OCI-LY1 (cell line): ENCODE results near the gene KCNJ14.

Experiments used
- H2AFZ ChIP-seq: fragments of 200-600 bp; sonication (generic), shearing (Covaris generic); 2 replicates; pipeline ENCODE4 v1.6.0; 2014; ENCODE audit warnings: antibody characterized with exemption, mild to moderate bottlenecking, low read length
- H3F3A ChIP-seq: fragments of 200-600 bp; sonication (generic), shearing (Covaris generic); 2 replicates; pipeline ENCODE4 v1.6.0; 2014; ENCODE audit warnings: mild to moderate bottlenecking, antibody characterized with exemption, low read length, moderate library complexity; ENCODE audit not compliant: insufficient read depth
- H3K27ac ChIP-seq: fragments of 200-600 bp; sonication (generic); 2 replicates; pipeline ENCODE4 v1.5.1; 2014; ENCODE audit warnings: low read length, mixed run types, mild to moderate bottlenecking, low read depth; ENCODE audit not compliant: poor library complexity, severe bottlenecking
- H3K27me3 ChIP-seq: fragments of 200-600 bp; sonication (generic); 2 replicates; pipeline ENCODE4 v1.6.0; 2014; ENCODE audit warnings: antibody characterized with exemption, mild to moderate bottlenecking, low read length, moderate library complexity; ENCODE audit not compliant: insufficient read depth
- H3K36me3 ChIP-seq: fragments of 200-600 bp; sonication (generic); 2 replicates; pipeline ENCODE4 v1.6.1; 2014; ENCODE audit warnings: mild to moderate bottlenecking, antibody characterized with exemption, low read length, moderate library complexity, mixed read lengths; ENCODE audit not compliant: insufficient read depth
- H3K4me1 ChIP-seq: fragments of 200-600 bp; sonication (generic); 2 replicates; pipeline ENCODE4 v1.5.1; 2014; ENCODE audit warnings: mild to moderate bottlenecking, low read length, moderate library complexity; ENCODE audit not compliant: insufficient read depth, severe bottlenecking
- H3K4me2 ChIP-seq: fragments of 200-600 bp; sonication (generic), shearing (Covaris generic); 2 replicates; pipeline ENCODE4 v1.6.1; 2014; ENCODE audit warnings: low read length
- H3K4me3 ChIP-seq: fragments of 200-600 bp; sonication (generic); 2 replicates; pipeline ENCODE4 v1.5.1; 2014; ENCODE audit warnings: low read length, low read depth, mild to moderate bottlenecking, mixed read lengths; ENCODE audit not compliant: poor library complexity, severe bottlenecking
- H3K79me2 ChIP-seq: fragments of 200-600 bp; shearing (Covaris generic); 2 replicates; pipeline ENCODE4 v1.6.1; 2016; ENCODE audit warnings: mixed run types, low read length, mixed read lengths; ENCODE audit not compliant: insufficient read depth
- H3K9ac ChIP-seq: fragments of 200-600 bp; sonication (generic), shearing (Covaris generic); 2 replicates; pipeline ENCODE4 v1.6.1; 2014; ENCODE audit warnings: mild to moderate bottlenecking, low read length, mixed read lengths
- H3K9me2 ChIP-seq: fragments of 200-600 bp; sonication (generic), shearing (Covaris generic); 2 replicates; pipeline ENCODE4 v1.6.1; 2014; ENCODE audit warnings: low read depth, mild to moderate bottlenecking, low read length, mixed read lengths
- H3K9me3 ChIP-seq: fragments of 200-600 bp; shearing (Covaris generic); 2 replicates; pipeline ENCODE4 v1.6.1; 2014; ENCODE audit warnings: low read length, mixed read lengths
- H4K20me1 ChIP-seq: fragments of 200-600 bp; sonication (generic), shearing (Covaris generic); 2 replicates; pipeline ENCODE4 v1.6.0; 2016; ENCODE audit warnings: mild to moderate bottlenecking, low read length; ENCODE audit not compliant: insufficient read depth
- CTCF ChIP-seq: fragments of 200-600 bp; sonication (generic), shearing (Covaris generic); IDR thresholded peaks from 2 replicates; pipeline ENCODE4 v1.5.1; 2017; ENCODE audit warnings: mild to moderate bottlenecking, antibody characterized with exemption, low read length, moderate library complexity, mixed read lengths
- EZH2 ChIP-seq: fragments of 200-600 bp; sonication (generic), shearing (Covaris generic); IDR thresholded peaks from 2 replicates; pipeline ENCODE4 v1.8.0; 2017; ENCODE audit warnings: borderline replicate concordance, mixed run types, mild to moderate bottlenecking, antibody characterized with exemption, low read length, moderate library complexity, mixed read lengths

Gene KCNJ14

GRCh38 chr19:48497728-48498594 lies 42.6 kb downstream of the KCNJ14 start:
- no peaks in the 10 kb centered on the region for H3F3A ChIP-seq
- peaks cover 7% of the 10 kb centered on the region for H3K4me1 ChIP-seq
- no peaks in the 10 kb centered on the region for H3K9me2 ChIP-seq
- H3K4me3 ChIP-seq: no peak overlapping the region
- H3K79me2 ChIP-seq: no peaks in the 10 kb centered on the region
- no peaks in the 10 kb centered on the region for H3K9me3 ChIP-seq
- H4K20me1 ChIP-seq: no peaks in the 10 kb centered on the region
- H2AFZ ChIP-seq: no peak overlapping the region
- H3K9ac ChIP-seq: no peak overlapping the region
- TF ChIP-seq CTCF (no peak), EZH2 (no peak)
- H3K27me3 ChIP-seq: no peaks in the 10 kb centered on the region
- no peak overlapping the region for H3K27ac ChIP-seq
- H3K4me2 ChIP-seq: no peak overlapping the region
- H3K36me3 ChIP-seq: no peaks in the 10 kb centered on the region

GRCh38 chr19:48498595-48499311 lies 43.4 kb downstream of the KCNJ14 start:
- no peaks in the 10 kb centered on the region for H4K20me1 ChIP-seq
- H3K4me1 ChIP-seq: peaks cover 7% of the 10 kb centered on the region
- no peaks in the 10 kb centered on the region for H3K36me3 ChIP-seq
- no peak for TF ChIP-seq EZH2
- TF ChIP-seq CTCF: no peak
- H3F3A ChIP-seq: no peaks in the 10 kb centered on the region
- no peak overlapping the region for H3K4me2 ChIP-seq
- no peak overlapping the region for H3K9ac ChIP-seq
- H3K9me3 ChIP-seq: no peaks in the 10 kb centered on the region
- H3K27me3 ChIP-seq: no peaks in the 10 kb centered on the region
- H3K79me2 ChIP-seq: no peaks in the 10 kb centered on the region
- H3K27ac ChIP-seq: no peak overlapping the region
- no peak overlapping the region for H3K4me3 ChIP-seq
- no peaks in the 10 kb centered on the region for H3K9me2 ChIP-seq
- H2AFZ ChIP-seq: no peak overlapping the region

- H3K79me2 ChIP-seq: no peaks in the 10 kb centered on the region
Measured at GRCh38 chr19:48499316-48500090, 44.1 kb downstream of the KCNJ14 start.

More at GRCh38 chr19:48499316-48500090, 44.1 kb downstream of the KCNJ14 start:
- H3K27ac ChIP-seq: no peak overlapping the region
- no peak overlapping the region for H3K4me2 ChIP-seq
- no peak for TF ChIP-seq CTCF
- no peak for TF ChIP-seq EZH2
- no peak overlapping the region for H2AFZ ChIP-seq
- no peaks in the 10 kb centered on the region for H4K20me1 ChIP-seq
- H3K9ac ChIP-seq: no peak overlapping the region
- H3K4me1 ChIP-seq: peaks cover 7% of the 10 kb centered on the region
- H3F3A ChIP-seq: no peaks in the 10 kb centered on the region
- no peaks in the 10 kb centered on the region for H3K9me2 ChIP-seq
- H3K27me3 ChIP-seq: no peaks in the 10 kb centered on the region
- H3K36me3 ChIP-seq: no peaks in the 10 kb centered on the region
- no peak overlapping the region for H3K4me3 ChIP-seq
- no peaks in the 10 kb centered on the region for H3K9me3 ChIP-seq
